Activated CD8-positive, alpha-beta memory T cell treated with anti-CD3 and anti-CD28 coated beads, Interleukin-2, amount 50 U/mL, for 24 hours (primary cell): ENCODE measurements around the gene ARHGAP31.
"Not testable (repeated sequence)": the region's sequence is repeated elsewhere in the genome, so short reads cannot be mapped to it uniquely, and the experiment has no call there.

ENCODE experiments used
- DNase-seq: peaks from one replicate; pipeline ENCODE4 v3.0.0-alpha.2; 2020; ENCODE audit errors: extremely low read depth

Gene ARHGAP31, protein sequence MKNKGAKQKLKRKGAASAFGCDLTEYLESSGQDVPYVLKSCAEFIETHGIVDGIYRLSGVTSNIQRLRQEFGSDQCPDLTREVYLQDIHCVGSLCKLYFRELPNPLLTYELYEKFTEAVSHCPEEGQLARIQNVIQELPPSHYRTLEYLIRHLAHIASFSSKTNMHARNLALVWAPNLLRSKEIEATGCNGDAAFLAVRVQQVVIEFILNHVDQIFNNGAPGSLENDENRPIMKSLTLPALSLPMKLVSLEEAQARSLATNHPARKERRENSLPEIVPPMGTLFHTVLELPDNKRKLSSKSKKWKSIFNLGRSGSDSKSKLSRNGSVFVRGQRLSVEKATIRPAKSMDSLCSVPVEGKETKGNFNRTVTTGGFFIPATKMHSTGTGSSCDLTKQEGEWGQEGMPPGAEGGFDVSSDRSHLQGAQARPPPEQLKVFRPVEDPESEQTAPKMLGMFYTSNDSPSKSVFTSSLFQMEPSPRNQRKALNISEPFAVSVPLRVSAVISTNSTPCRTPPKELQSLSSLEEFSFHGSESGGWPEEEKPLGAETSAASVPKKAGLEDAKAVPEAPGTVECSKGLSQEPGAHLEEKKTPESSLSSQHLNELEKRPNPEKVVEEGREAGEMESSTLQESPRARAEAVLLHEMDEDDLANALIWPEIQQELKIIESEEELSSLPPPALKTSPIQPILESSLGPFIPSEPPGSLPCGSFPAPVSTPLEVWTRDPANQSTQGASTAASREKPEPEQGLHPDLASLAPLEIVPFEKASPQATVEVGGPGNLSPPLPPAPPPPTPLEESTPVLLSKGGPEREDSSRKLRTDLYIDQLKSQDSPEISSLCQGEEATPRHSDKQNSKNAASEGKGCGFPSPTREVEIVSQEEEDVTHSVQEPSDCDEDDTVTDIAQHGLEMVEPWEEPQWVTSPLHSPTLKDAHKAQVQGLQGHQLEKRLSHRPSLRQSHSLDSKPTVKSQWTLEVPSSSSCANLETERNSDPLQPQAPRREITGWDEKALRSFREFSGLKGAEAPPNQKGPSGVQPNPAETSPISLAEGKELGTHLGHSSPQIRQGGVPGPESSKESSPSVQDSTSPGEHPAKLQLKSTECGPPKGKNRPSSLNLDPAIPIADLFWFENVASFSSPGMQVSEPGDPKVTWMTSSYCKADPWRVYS (N-terminal part only)

DNA sequence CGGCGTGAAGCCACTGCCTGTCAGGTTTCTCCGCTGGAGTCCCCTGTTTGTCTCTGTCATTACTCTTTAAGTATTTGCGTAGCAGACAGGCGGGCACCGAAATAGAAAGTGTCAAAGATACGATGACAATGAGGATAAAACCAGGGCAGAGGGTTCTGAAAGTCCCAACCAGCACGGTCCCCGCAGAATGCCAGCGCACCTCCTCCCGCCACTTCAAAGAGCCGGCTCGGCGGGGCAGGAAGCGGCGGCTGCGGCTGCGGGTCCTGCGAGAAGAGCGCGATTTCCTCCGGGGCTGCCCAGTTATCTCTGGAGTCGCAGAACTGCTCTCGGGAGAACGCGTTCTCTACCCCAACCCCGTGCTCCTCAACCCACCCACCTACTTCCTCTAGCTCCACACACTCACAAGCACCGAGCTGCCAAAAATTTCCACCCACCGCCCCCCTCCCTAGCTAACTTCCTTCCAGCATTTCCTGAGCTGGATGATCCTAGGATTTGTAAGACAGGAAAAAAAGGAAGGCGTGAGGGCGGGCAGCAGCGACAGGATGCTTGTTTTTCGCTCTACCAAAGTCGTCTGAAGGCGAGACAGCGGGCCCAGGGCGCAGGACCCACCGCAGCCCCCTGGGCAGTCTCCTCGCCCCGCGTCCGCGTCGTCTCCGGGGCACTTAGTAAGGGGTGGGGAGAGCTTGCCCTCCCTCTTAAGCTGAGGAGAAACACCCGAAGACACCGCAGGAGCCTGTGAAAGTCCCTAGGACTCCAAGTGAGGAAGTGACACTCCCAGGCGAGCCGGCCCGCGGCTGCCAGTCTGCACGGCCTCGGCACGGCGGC is at the start of gene ARHGAP31:
Gene ARHGAP31 (plus strand): TSS at position 513 of the 825 bp plus-strand sequence. CDS start 522 bp downstream, outside the sequence.
- DNase-seq = peak; percentile 61

DNA sequence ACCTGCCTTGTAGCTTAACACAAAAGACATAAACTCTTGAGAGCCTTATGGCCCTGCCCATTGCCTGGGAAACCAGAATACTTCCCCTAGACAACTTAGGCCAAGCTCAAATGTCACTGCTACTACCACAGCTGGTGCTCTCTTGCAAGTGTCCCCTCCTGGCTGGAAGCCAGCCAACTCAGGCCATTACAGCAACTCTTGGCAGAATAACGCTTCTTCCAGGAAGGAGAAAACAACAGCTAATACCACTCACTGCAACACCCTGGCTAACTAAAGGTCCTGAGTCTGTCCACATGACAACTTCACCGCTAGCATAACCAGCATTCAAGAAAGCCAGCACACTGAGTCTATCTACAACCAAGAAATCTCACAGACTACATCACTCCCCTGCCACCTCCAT is 48.4 kb upstream of the ARHGAP31 start:
- no peak for DNase-seq

DNA sequence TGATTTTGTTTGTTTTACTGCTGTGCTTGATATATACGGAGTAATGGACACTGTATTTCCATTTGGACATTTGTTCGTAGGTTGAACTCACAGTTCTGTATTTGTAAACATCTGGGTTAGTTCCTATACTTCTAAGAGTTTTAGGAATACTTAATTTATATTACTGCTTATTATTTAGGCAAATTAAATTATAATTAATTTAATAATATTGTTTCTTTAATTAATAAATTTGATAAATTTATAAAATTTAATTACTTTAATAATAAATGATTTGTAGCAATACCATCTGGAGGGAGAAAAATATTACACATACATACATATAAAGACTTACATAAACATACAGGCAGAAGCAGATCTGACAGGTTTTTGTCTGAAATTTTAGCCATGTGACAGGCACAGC is 39.0 kb upstream of the ARHGAP31 start:
- DNase-seq = no peak

DNA sequence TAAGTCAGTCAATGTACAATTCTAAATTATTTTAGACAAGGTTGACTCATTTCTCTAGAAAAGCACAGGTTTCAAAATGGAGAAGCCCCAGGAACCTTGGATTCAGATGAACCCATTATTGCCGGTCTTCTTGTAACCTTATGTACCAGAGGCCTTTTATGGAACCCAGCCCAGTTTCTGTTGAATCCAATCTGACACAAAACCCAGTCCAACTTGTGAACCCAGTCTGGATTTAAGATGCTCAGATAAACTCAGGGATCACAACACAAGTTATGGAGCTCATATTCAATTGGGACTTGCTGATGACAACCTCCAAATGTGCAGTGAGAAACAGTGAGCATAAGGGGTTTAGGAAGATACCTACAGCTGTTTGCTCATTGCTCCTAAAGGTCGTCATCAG is 37.1 kb upstream of the ARHGAP31 start:
- DNase-seq = no peak

DNA sequence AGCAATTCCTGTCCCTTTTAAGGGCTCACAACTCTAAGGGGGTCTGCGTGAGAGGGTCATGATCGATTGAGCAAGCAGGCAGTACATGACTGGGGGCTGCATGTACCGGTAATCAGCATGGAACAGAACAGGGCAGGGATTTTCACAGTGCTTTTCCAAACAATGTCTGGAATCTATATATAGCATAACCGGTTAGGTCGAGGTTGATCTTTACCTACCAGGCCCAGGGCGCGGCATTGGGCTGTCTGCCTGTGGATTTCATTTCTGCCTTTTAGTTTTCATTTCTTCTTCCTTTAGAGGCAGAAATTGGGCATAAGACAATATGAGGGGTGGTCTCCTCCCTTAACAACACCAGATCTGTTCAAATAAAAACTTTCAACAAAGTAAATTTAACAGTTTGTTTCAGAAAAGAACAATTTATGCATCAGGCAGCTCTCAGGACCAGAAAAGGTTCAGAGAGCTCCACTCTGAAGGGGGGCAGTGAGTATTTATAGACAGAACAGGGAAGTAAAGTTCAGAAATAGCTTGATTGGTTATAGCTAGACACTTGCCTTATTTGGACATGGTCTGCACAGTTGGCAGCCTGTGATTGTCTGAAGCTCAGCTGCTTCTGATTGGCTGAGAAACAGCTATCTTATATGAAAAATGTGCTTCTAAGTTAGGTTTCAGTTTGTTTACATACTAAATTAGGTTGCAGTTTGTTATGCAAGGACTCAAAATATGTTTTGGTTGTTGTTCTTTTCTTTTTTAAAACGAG is 36.4 kb upstream of the ARHGAP31 start:
- DNase-seq = no peak

DNA sequence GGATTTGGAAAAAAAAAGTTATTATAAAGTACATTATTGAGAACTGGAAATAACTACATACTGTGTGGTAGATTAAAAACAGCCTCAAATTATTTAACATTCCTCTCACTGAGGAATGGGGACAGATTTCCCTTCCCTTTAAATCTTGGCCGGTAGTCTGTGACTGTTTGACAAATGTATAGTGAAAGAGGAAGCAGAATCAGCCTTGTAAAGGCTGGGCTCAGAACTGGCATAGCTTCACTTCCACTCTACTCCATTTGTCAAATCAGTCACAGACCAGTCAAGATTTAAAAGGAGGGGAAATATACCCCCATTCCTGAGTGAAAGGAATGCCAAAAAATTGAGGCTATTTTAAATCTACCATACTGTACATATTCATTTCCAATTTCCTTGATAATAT is 35.3 kb upstream of the ARHGAP31 start:
- no peak for DNase-seq

DNA sequence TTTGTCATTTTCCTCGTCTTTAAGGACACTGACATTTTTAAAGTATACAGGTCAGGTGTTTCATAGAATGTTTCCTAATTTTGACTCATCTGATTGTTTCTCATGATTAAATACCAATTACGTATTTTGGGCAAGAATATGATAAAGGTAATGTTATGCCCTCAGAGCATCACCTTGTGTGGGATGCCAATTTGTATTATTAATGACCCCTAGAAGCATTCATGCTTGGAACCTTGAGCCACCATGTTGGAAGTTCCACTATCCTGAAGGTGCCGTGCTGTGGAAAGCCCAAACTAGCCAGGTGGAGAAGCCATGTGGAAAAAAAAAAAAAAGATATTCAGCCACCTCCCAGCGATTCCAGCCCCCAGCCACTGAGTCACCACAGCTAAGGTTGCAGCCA is 34.4 kb upstream of the ARHGAP31 start:
- DNase-seq = no peak

DNA sequence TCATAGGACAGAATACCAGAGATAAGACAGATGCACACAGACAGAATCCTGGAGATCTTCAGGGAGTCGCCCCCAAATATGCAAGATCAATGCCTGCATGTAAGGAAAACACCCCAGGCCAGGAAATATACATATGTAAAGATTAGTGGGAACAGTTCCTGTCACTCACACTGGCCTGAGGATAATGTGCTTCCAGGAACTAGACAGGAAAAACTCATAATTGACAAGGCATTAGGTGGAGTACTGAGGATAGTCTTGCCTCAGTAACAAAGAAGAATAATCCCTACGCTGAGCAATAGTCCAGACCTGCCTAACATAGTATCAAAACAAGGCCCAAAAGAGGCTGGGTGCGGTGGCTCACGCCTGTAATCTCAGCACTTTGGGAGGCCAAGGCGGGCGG is 33.1 kb upstream of the ARHGAP31 start:
- DNase-seq = no peak

DNA sequence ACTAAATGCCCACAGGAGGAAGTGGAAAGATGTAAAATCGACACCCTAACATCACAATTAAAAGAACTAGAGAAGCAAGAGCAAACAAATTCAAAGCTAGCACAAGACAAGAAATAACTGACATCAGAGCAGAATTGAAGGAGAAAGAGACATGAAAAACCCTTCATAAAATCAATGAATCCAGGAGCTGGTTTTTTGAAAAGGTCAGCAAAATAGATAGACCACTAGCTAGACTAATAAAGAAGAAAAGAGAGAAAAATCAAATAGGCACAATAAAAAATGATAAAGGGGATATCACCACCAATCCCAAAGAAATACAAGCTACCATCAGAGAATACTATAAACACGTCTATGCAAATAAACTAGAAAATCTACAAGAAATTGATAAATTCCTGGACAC is 24.0 kb upstream of the ARHGAP31 start:
- DNase-seq = not testable (repeated sequence)

DNA sequence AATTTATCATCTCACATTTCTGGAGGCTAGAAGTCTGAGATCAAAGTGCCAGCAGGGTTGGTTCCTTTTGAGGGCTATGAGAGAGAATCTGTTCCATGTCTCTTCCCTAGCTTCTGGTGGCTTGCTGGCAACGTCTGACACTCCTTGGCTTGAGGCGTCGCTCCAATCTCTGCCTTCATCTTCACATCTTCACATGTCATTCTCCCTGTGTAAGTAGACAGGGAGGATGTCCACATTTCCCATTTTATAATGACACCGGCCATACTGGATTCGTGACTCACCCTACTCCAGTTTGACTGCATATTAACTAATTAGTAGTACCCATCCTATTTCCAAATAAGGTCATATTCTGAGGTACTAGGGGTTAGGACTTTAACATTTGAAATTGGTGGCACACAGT is 17.5 kb upstream of the ARHGAP31 start:
- no peak for DNase-seq

DNA sequence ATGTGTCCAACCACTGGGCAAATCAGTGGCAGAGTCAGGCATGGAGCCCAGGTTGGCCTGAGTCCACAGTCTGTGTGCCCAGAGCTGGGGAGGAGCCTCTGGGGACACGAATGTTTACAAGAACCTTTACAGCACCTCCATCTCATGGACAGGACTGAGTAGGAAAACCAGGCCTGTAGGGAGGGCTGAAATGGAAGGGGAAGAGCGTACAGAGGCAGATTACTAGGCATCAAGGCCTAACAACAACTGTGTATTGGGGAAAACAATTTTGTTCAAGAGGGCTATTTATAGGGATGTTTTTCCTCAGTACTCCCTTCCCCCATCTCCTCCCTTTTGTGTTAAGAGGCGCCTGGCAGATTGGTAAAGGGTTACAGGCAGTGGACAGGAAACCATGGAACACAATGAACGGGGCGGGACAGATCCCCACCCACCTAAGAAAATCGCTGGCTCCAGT is 15.1 kb upstream of the ARHGAP31 start:
- DNase-seq = no peak

DNA sequence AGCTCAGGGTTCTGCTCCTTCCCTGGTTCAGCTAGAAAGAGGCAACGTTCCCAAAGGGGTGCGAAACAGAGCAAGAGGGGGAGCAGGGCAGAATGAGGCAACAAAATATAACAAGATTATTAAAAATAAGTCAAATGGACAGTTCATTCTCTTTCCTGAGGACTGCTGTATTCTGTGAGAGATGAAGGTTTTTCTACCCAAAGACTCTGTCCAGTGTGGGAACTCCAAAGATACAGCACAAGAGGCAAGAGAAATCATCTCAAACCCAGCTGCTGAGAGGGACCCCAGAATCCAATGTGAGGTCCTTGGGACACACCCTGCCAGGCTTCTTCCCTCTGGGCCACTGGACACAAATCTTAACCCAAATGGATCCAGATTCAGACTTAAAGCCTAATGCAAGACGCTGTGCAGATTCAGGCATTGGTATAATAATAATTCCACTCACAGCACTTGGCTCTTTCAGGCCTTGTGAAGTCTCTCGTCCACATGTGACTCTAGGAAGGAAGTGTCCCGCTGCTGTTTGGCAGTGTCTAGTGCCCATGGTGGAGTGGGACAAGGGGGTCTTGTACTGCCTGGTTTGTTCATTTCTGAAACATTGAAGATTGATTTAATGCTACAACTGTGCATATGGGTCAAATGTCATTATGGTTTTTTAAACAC is 14.5 kb upstream of the ARHGAP31 start:
- no peak for DNase-seq

DNA sequence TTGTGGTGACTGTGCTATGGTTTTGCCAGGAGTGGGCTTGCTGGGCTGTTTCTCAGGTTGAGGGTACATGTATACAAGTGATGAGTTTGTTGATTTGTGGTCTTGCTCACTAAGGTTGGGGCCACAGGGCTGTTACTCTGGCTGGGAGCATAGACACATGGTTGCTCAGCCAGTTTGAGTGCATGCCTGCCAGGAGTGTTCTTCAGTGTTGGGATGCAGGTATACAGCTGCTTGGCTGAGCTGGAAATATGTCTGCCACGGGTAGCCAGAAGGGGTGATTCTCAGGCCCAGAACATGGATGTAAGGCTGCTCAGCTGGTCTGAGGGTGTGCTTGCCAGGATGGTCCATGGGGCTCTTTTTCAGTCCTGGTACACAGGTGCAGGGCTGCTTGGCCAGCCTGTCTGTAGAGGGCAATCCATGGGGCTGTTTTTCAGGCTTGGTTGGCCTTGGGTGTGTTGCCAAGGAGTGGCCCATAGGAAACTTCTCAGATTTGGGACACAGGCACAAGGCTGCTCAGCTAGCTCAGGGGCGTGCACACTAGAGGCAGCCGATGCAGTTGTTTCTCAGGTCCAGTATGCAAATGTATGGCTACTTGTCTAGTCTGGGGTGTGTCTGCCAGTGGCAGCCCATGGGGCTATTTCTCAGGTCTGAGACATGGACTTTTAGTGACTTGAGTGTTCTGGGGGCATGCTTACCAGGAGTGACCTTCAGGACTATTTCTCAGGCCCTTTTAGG is 5.3 kb upstream of the ARHGAP31 start:
- no peak for DNase-seq

DNA sequence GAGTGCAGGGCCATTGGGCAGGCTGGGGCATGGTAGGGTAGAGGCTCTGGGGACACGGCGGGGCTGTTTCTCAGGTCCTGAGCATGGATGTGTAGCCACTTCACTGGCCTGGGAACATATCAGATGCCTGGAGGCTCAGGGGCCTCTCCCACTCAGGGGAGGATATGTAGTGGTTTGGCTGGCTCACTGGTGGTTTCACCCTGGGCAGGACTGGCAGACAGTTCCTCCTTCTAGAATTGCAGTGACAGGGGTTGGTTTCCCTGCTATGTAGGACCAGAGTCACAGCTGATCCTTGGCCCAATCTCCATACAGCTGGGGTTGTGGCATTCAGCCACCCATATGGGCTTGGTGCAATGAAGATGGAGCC is 4.8 kb upstream of the ARHGAP31 start:
- DNase-seq = no peak

DNA sequence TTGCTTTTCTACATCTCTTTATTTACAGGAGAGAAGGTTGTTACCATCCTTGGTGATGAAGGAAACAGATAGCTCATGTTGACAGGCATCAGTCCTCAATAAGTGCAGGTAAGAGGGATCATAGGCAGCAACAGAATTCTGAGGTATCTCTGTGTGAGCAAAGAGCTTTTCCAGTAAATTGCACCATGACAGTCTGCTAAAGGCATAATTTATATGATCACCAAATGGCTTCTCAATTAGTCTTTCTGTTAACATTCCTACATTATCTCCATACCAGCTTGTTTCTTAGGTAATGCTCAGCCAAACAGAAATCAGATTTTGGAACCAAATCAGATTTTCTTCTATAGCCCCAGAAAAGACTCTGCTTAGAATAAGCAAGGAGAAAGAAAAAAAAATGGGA is 3.6 kb upstream of the ARHGAP31 start:
- DNase-seq = no peak

DNA sequence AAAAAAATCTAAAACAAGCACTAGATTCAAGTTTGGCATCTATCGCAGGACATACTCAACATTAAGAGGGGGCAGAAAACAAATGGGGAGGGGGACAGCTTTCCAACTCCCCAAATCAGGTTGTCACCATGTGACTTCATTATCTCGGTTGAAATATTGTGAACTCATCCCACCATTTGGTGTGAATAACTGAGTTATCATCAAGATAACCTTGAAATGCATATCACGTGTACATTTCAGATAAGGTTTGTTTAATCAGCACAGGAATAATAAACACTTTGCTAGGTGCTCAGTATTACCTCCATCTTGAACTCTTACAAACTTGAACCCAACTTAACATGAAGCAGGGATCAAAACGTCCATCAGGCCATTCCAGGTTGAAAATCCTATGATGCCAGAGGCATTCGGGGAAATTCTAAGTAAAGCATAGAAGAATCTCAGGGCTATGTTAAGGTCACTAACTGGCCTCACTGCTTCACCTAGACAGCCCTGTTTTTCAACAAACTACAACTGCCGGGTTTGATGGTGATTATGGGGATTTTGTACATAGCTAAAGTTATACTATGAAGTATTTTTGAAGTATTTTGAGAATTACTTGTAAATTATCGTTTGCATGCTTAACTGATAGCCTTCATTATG is 3.0 kb upstream of the ARHGAP31 start:
- no peak for DNase-seq

DNA sequence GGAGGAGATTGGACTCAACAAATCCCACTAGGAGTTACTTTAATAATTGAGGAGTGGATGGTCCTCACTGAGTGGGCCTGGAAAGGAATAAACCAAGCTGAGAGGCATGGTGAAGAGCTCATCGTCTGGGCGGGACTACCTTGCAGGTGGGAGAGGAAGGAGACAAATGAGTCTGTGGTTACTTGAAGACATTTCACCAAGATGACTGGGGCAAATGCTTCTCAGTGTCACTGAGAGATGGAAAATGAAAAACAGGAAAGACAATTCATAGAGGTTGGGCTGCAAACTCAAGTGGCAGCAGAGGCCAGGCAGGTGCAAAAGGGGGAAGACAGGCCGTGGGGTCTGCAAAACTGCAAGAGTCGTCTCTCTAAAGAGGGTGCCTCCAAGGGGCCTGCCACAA is 1.5 kb upstream of the ARHGAP31 start:
- DNase-seq = no peak

DNA sequence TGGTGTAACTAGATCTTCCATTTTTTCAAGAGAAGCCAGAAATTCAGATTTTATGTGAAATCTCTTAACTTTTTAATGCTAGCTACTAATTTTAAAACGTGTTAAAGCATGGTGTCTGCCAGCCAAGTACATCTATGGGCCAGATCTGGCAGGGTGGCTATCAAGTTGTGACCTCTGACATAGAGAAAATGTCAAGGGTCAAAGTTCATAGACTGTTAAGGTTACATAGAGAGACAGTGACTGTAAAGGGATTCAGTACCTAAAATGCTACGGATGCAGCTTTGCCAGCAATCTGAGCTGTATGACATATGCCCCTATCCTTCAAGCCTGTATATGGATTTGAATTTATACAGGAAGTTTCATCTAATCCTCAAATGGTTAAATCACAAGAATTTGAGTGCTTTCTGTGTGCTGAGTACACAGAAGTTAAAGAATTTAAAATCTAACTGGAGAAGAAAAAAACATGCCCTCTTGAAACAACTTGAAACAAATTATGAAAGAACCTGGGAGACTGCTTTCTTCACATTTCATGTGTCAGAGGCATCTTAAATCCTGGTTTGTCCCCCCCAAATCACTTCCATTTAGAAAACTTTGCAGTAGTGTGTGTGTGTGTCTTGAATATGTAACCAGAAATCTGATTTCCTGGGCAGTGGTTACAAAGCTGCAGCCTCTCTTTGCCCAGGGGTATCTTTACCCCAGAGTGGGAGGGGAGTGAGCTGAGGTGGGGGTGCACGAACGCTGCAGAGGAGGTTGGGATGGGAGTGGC is 895 bp upstream of the ARHGAP31 start:
- no peak for DNase-seq
